Activated naive CD4-positive, alpha-beta T cell treated with Interleukin-2 at 50 U/mL for 16 hours (primary cell): ENCODE results near the gene FBXO8.
"Not testable (repeated sequence)": the region's sequence is repeated elsewhere in the genome, so short reads cannot be mapped to it uniquely, and the experiment has no call there.

Experiments used
- DNase-seq: peaks from one replicate; pipeline ENCODE4 v3.0.0-alpha.2; 2020

FBXO8 gene

DNA sequence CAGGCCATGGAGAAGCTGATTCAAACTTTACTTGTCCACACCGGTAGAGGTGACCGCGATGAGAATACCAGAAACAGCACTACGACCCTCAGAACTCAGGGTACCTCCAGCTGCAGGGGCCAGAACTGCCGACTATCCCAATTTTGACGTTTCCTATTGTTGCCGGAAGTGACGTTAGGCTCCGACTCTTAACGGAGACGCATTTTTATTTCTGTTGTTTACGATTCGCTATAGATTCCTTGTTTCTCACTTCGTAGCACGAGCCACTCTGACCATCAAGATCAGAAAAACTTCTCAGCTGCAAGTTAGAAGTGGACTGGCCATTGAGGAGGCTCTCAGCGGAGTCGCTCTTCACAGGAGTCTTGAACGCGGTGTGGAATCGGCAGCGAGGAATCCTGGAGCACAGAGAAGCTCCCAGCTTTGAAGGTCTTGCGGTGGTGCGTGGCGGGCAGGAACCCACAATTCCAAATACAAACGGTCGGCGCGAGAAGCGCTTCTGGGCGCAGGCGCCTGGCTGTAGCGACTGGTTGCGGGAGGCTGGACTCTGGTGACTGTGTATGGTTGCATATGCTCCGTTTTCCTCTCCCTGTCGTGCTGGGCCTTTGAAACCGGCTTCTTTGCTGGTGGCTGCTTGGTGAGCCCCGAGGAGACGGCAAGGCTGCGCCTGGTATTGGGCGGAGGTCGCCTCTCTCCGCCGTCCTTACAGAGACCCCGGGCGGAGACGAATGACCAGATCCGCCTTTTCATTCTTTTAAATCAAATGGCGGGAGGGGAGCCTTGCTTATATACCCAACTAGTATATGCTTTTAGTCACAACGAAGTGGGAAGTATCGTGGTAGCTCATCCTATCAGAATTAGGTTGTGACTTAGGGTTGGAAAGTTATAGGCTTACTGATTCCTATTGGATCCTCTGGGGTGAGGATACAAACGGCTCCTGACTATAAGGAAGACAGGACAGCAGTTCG is at the start of gene FBXO8, which contains the start of gene CEP44:
TSS of gene FBXO8 (minus strand) at position 161 of the 965 bp plus-strand sequence. CDS start 20,575 bp downstream, outside the sequence.
TSS of gene CEP44 (plus strand) at position 405 of the 965 bp plus-strand sequence. CDS start 15,211 bp downstream, outside the sequence.
- peak; percentile 65 for DNase-seq

DNA sequence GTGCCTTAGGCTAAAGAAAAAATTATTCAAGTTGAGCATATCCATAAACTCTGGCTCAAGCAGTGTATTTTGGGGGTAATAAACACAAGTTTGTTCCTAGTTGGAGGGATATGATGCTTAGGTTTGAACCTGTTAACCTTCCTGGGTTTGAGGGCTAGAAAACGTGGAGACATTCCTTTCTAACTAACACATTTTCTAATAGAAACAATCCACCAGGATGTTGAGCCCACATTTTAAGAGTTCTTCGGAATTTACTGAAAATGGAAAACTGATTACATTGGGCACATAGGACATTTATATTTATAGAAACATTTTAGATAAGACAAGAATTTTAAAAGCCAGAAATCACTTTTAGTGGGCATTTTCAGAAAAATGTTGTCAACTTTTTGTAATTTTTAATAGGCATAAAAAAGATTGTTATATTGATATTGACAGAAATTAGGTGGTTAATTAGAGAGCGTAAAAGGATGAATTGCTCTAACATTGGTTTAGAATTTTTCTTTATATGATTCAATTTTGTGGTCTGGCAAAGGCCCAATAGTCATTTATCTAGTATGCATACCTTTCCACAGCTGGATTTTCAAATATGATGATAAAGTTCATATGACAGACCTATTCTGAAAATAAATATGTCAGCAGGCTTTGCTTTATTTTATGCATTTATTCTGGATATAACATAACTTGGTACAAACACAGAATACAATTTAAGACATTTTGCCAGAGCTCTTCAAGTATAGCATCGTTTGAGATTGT is 49.5 kb upstream of the FBXO8 start:
- no peak for DNase-seq

DNA sequence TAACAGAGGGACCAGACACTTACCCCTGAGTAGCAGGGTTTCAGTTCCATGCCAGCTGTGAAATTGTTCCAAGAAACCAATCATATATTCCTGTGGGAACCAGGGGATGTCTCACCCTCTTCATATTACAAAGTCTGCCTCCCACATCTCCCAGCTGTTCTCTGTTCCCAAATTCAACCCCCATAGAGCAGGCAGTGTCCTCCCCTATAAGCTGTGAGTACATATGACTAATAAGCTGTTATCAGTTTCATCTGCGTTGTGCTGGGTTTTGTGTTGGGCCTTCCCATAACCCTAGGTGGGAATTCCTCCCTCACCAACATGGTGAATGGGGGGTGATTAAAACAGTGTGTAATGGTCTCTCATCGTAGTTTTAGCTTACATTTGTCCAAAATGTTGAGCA is 41.3 kb upstream of the FBXO8 start:
- DNase-seq, result no peak

GRCh38 chr4:174324236-174324635 is 40.8 kb upstream of the FBXO8 start:
- no peak for DNase-seq

- no peak for DNase-seq
Observed at GRCh38 chr4:174320494-174321199, 37.2 kb upstream of the FBXO8 start.

DNA sequence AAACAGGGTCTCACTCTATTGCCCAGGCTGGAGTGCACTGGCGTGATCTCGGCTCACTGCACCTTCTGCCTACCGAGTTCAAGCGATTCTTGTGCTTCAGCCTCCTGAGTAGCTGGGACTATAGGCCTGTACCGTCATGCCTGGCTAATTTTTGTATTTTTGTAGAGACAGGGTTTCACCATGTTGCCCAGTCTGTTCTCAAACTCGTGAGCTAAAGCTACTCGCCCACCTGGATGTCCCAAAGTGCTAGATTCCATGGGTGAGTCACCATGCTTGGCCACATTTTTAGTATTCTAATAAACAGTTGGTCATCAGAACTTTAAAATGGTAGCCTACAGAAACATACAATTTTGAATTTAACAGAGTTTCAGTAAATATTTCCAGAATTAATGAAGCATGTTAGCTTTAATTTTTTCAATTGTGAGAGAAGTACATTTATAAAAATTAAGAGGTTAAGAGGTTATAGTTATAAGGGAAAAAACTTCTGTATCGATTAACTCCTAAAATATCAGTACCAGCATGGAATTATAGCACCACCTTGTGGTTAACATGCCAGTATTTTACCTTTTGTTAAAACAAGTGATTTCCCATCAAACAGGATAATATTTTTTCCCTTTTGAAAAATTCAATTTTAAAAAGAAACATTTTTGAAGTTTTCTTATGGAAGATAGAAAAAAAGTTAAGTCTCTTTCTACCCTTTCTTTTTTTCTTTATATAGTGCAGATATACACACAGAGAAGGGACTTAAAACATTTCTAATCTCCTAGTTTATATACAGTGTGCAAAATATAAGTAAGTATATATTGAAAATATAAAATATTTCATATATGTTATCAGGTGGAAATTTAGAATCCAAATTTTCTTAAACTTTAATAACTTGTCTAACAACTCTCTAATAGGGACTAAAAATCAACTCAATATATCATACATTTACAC is 35.6 kb upstream of the FBXO8 start:
- no peak for DNase-seq

DNA sequence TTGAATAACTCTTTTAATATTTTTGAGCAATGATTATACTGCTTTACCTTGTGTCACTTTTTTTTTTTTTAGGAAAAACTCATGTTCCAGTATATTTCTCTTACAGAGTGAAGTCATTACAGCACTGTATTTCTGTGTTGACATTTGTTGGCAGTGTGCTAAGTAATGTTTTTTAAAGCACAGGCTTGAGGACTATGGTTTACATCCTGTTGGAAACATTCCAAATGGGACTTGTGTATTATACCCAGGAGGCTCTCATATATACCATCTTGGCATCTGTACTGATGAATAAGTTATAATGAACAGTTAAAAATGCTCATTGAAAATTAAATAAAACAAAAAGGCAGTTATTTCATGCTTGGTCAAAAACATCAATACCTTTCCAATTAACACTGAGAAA is 34.1 kb upstream of the FBXO8 start:
- DNase-seq, result no peak

- no peak for DNase-seq
Observed at GRCh38 chr4:174316954-174317353, 33.5 kb upstream of the FBXO8 start.

- no peak for DNase-seq
Observed at GRCh38 chr4:174316546-174316945, 33.1 kb upstream of the FBXO8 start.

GRCh38 chr4:174314770-174315169 is 31.3 kb upstream of the FBXO8 start:
- DNase-seq, result no peak

GRCh38 chr4:174314274-174314673 is 30.8 kb upstream of the FBXO8 start:
- DNase-seq, result no peak

DNA sequence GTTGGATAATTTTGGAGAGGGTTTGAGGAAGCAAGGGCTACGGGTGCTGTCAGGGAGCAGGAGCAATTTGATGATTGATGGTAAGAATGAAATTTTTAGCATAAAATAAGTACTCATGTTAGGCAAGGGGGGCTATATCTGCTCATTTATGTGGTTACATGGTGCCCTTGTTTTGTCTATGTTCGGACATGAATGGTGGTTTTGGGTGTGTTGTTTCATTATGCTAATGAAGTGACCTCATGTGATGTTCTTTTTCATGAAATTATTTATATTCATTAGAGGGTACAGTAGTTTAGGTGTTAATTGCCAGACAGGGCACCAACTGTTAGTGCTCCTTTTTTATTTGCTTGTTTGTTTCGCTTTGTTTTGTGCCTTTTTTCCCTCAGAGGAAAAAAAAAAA is 29.5 kb upstream of the FBXO8 start:
- no peak for DNase-seq

DNA sequence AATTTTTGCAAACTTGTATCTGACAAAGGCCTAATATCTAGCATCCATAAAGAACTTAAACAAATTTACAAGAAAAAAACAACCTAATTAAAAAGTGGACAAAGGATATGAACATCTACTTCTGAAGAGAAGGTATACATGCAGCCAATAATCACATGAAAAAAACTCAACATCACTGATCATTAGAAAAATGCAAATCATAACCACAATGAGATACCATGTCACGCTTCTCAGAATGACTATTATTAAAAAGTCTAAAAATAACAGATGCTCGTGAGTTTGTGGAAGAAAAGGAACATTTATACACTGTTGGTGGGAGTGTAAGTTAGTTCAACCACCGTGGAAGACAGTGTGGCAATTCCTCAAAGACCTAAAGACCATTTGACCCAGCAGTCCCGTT is 24.2 kb upstream of the FBXO8 start:
- DNase-seq, result no peak

- no peak for DNase-seq
Observed at GRCh38 chr4:174305961-174306360, 22.5 kb upstream of the FBXO8 start.

DNA sequence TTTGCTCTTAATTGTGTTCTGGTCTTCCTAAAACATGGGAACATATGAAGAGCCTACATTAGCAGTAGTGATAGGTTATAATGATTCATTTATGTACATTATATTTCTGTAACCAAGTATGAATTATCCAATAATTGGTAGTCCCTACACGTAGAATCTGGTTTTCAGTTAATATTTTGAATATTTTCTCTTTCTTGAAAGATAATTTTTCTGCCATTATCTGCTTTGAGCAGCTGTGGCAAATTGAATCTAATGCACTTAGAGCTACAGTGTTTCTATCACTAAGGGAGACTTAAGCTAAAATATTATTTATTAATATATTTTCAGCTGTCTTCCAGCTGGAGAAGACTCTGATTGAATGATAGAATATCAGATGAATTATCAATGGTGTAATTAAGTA is 21.2 kb upstream of the FBXO8 start:
- DNase-seq, result no peak

GRCh38 chr4:174303687-174304086 is 20.2 kb upstream of the FBXO8 start:
- DNase-seq, result no peak

GRCh38 chr4:174295142-174295541 is 11.7 kb upstream of the FBXO8 start:
- not testable (repeated sequence) for DNase-seq

- not testable (repeated sequence) for DNase-seq
Observed at GRCh38 chr4:174294641-174295040, 11.2 kb upstream of the FBXO8 start.

DNA sequence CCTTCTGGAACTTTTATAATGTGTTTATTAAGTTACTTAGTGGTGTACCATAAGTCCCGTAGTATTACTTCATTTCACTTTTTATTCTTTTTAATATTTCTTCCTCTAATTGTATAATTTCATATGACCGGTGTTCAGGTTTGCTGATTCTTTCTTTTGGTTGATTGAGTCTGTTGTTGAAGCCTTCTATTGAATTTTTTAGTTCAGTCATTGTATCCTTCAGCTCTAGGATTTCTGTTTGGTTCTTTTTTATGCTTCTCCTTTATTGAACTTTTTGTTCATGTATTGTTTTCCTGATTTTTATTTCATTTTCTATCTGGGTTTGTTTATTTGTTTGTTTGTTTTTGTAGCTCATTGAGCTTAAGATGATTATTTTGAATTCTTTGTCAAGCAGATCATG is 9.0 kb upstream of the FBXO8 start:
- no peak for DNase-seq

GRCh38 chr4:174286870-174287269 is 3.4 kb upstream of the FBXO8 start:
- DNase-seq, result no peak

- no peak for DNase-seq
Observed at GRCh38 chr4:174284487-174284886, 1.0 kb upstream of the FBXO8 start.
